ENCODE data around the gene ERN1. TPM values are rescaled to one million over a fixed set of nuclear protein-coding genes. Genes with fewer than 3 reads are reported as not detected.

The ERN1 gene
- total RNA-seq, 1 experiment from 2014 or later, result 6.5 TPM

GRCh38 chr17:64117981-64118979 is 11.7 kb downstream of the ERN1 start (continued):
- TF ChIP-seq CDX4 (CRISPR knock-in tag; IDR thresholded peaks at IDR 0.05; ENCODE audit: borderline replicate concordance), result no peak
- TF ChIP-seq, protein P1, sequence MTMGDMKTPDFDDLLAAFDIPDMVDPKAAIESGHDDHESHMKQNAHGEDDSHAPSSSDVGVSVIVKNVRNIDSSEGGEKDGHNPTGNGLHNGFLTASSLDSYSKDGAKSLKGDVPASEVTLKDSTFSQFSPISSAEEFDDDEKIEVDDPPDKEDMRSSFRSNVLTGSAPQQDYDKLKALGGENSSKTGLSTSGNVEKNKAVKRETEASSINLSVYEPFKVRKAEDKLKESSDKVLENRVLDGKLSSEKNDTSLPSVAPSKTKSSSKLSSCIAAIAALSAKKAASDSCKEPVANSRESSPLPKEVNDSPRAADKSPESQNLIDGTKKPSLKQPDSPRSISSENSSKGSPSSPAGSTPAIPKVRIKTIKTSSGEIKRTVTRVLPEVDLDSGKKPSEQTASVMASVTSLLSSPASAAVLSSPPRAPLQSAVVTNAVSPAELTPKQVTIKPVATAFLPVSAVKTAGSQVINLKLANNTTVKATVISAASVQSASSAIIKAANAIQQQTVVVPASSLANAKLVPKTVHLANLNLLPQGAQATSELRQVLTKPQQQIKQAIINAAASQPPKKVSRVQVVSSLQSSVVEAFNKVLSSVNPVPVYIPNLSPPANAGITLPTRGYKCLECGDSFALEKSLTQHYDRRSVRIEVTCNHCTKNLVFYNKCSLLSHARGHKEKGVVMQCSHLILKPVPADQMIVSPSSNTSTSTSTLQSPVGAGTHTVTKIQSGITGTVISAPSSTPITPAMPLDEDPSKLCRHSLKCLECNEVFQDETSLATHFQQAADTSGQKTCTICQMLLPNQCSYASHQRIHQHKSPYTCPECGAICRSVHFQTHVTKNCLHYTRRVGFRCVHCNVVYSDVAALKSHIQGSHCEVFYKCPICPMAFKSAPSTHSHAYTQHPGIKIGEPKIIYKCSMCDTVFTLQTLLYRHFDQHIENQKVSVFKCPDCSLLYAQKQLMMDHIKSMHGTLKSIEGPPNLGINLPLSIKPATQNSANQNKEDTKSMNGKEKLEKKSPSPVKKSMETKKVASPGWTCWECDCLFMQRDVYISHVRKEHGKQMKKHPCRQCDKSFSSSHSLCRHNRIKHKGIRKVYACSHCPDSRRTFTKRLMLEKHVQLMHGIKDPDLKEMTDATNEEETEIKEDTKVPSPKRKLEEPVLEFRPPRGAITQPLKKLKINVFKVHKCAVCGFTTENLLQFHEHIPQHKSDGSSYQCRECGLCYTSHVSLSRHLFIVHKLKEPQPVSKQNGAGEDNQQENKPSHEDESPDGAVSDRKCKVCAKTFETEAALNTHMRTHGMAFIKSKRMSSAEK (CRISPR knock-in tag; IDR thresholded peaks at IDR 0.05; ENCODE audit: borderline replicate concordance), result no peak

GRCh38 chr17:64115822-64116534 is 14.0 kb downstream of the ERN1 start:
- ChIA-PET POLR2A (no interaction called here), CTCF (interaction anchor here (0.7 to 3.9 kb wide), 5 partner anchors 14 to 212 kb away, joined by 3 to 21 read pairs (median 3); partner anchors contain the start of gene ERN1)
- Mint-ChIP-seq H3K27ac (no peak overlapping the region), H3K4me1 (no peaks in the 10 kb centered on the region), H3K27me3 (ENCODE audit: low read depth) (no peaks in the 10 kb centered on the region), H3K36me3 (no peaks in the 10 kb centered on the region), H3K9me3 (no peaks in the 10 kb centered on the region), H3K4me3 (no peak overlapping the region)
- ATAC-seq (no peak), DNase-seq (ENCODE audit: low spot score) (no peak)
- no peak for TF ChIP-seq ZNF423 (CRISPR knock-in tag; IDR thresholded peaks at IDR 0.05)
- TF ChIP-seq USF2 (CRISPR knock-in tag; IDR thresholded peaks at IDR 0.05), result no peak
- TF ChIP-seq AR (CRISPR knock-in tag; IDR thresholded peaks at IDR 0.05), result no peak
- TF ChIP-seq ZNF416 (CRISPR knock-in tag; IDR thresholded peaks at IDR 0.05), result no peak
- no peak for TF ChIP-seq NFYB (CRISPR knock-in tag; conservative IDR thresholded peaks at IDR 0.05; ENCODE audit: low read depth)
- no peak for TF ChIP-seq RORB (CRISPR knock-in tag; IDR thresholded peaks at IDR 0.05)
- TF ChIP-seq E2F5 (CRISPR knock-in tag; IDR thresholded peaks at IDR 0.05), result no peak
- TF ChIP-seq FOXJ3 (CRISPR knock-in tag; IDR thresholded peaks at IDR 0.05; ENCODE audit: borderline replicate concordance), result no peak
- TF ChIP-seq FOXK1 (CRISPR knock-in tag; IDR thresholded peaks at IDR 0.05), result no peak
- no peak for TF ChIP-seq SP1 (CRISPR knock-in tag; conservative IDR thresholded peaks at IDR 0.05)
- TF ChIP-seq PRRX2 (CRISPR knock-in tag; IDR thresholded peaks at IDR 0.05), result no peak
- no peak for TF ChIP-seq ZNF281 (CRISPR knock-in tag; IDR thresholded peaks at IDR 0.05)
- TF ChIP-seq SMAD4 (CRISPR knock-in tag; IDR thresholded peaks at IDR 0.05), result no peak
- TF ChIP-seq IRF2 (CRISPR knock-in tag; IDR thresholded peaks at IDR 0.05; ENCODE audit: borderline replicate concordance, low read depth), result no peak
- TF ChIP-seq, protein P2, sequence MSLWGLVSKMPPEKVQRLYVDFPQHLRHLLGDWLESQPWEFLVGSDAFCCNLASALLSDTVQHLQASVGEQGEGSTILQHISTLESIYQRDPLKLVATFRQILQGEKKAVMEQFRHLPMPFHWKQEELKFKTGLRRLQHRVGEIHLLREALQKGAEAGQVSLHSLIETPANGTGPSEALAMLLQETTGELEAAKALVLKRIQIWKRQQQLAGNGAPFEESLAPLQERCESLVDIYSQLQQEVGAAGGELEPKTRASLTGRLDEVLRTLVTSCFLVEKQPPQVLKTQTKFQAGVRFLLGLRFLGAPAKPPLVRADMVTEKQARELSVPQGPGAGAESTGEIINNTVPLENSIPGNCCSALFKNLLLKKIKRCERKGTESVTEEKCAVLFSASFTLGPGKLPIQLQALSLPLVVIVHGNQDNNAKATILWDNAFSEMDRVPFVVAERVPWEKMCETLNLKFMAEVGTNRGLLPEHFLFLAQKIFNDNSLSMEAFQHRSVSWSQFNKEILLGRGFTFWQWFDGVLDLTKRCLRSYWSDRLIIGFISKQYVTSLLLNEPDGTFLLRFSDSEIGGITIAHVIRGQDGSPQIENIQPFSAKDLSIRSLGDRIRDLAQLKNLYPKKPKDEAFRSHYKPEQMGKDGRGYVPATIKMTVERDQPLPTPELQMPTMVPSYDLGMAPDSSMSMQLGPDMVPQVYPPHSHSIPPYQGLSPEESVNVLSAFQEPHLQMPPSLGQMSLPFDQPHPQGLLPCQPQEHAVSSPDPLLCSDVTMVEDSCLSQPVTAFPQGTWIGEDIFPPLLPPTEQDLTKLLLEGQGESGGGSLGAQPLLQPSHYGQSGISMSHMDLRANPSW (CRISPR knock-in tag; conservative IDR thresholded peaks at IDR 0.05; ENCODE audit: low read depth), result no peak

Data from WTC11 (cell line).